Measurements from ENCODE around the gene PPP1R11. TPM values are rescaled to one million over a fixed set of nuclear protein-coding genes. Genes with fewer than 3 reads are reported as not detected.

Gene PPP1R11
- polyA plus RNA-seq, 1 experiment = 53.5 TPM

GRCh38 chr6:30075790-30076732, 9.1 kb downstream of the PPP1R11 start:
- TF ChIP-seq CTCF (IDR thresholded peaks at IDR 0.05; ENCODE audit: low read depth, low read length) = peak; percentile 36; the same call in 1 of the 2 replicates
- Histone ChIP-seq H3K4me3 (ENCODE audit: low read depth, low read length) (no peak overlapping the region), H3K27ac (ENCODE audit: low read depth, low read length) (no peak overlapping the region), H3K9me3 (ENCODE audit: control insufficient read depth, insufficient read depth, low read length) (no peaks in the 10 kb centered on the region; the same call in 1 of the 2 replicates), H3K27me3 (ENCODE audit: control insufficient read depth, insufficient read depth, low read length) (peaks cover 79% of the 10 kb centered on the region)
- CTCF ChIA-PET = no interaction called here
- DNase-seq (ENCODE audit: low read depth, low spot score) = no peak
- POLR2A ChIA-PET = no interaction called here

GRCh38 chr6:30077218-30077617, 10.2 kb downstream of the PPP1R11 start:
- H3K27ac ChIP-seq (ENCODE audit: low read depth, low read length) = no peak overlapping the region
- ChIA-PET POLR2A (no interaction called here), CTCF (interaction anchor here (1.0 kb wide), 1 partner anchor 54 kb away, joined by 3 read pairs; no protein-coding TSS in a partner anchor)
- H3K4me3 ChIP-seq (ENCODE audit: low read depth, low read length) = no peak overlapping the region
- no peak for TF ChIP-seq CTCF (IDR thresholded peaks at IDR 0.05; ENCODE audit: low read depth, low read length)
- peaks cover 70% of the 10 kb centered on the region for H3K27me3 ChIP-seq (ENCODE audit: control insufficient read depth, insufficient read depth, low read length)
- H3K9me3 ChIP-seq (ENCODE audit: control insufficient read depth, insufficient read depth, low read length) = no peaks in the 10 kb centered on the region; the same call in 1 of the 2 replicates
- DNase-seq (ENCODE audit: low read depth, low spot score) = no peak

- DNase-seq (ENCODE audit: low read depth, low spot score) = no peak
- Histone ChIP-seq H3K4me3 (ENCODE audit: low read depth, low read length) (no peak overlapping the region), H3K27me3 (ENCODE audit: control insufficient read depth, insufficient read depth, low read length) (peaks cover 10% of the 10 kb centered on the region), H3K9me3 (ENCODE audit: control insufficient read depth, insufficient read depth, low read length) (no peaks in the 10 kb centered on the region), H3K27ac (ENCODE audit: low read depth, low read length) (no peak overlapping the region)
- no peak for TF ChIP-seq CTCF (IDR thresholded peaks at IDR 0.05; ENCODE audit: low read depth, low read length)
- ChIA-PET CTCF (interaction anchor here (1.6 kb wide), 1 partner anchor 16 kb away, joined by 3 read pairs; no protein-coding TSS in a partner anchor), POLR2A (no interaction called here)
Observed at GRCh38 chr6:30087876-30088275, 20.9 kb downstream of the PPP1R11 start.

GRCh38 chr6:30091577-30092381, 24.8 kb downstream of the PPP1R11 start:
- peak; percentile 15 for DNase-seq (ENCODE audit: low read depth, low spot score)
- ChIA-PET CTCF (interaction anchor here (1.0 to 2.7 kb wide), 3 partner anchors 10 to 39 kb away, joined by 3 to 6 read pairs (median 5); no protein-coding TSS in a partner anchor), POLR2A (no interaction called here)
- H3K27ac ChIP-seq (ENCODE audit: low read depth, low read length) = no peak overlapping the region
- no peaks in the 10 kb centered on the region for H3K9me3 ChIP-seq (ENCODE audit: control insufficient read depth, insufficient read depth, low read length)
- peaks cover 23% of the 10 kb centered on the region for H3K27me3 ChIP-seq (ENCODE audit: control insufficient read depth, insufficient read depth, low read length)
- no peak for TF ChIP-seq CTCF (IDR thresholded peaks at IDR 0.05; ENCODE audit: low read depth, low read length)
- no peak overlapping the region for H3K4me3 ChIP-seq (ENCODE audit: low read depth, low read length)
